ENCODE measurements around the gene SLC6A14.

DNA sequence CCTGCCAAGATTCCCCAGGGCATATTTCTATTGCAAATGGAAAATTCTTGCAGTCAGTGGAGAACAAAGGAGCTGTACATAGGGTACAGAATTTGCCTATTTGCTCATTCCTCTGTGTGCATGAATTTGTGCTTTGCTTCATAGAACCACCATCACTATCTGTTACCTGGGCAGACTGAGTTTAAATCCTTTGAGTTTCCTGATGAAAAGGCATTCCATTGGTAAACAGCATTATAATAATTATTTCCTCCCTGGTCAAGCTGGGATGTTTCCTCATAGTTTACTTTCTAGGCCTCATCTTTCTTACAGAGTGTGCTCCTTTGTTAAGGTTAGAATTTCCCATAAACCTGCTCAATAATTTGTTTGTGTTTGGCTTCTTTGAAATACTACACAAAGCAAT lies 809 bp upstream of the SLC6A14 start:
- TF ChIP-seq, protein P1, sequence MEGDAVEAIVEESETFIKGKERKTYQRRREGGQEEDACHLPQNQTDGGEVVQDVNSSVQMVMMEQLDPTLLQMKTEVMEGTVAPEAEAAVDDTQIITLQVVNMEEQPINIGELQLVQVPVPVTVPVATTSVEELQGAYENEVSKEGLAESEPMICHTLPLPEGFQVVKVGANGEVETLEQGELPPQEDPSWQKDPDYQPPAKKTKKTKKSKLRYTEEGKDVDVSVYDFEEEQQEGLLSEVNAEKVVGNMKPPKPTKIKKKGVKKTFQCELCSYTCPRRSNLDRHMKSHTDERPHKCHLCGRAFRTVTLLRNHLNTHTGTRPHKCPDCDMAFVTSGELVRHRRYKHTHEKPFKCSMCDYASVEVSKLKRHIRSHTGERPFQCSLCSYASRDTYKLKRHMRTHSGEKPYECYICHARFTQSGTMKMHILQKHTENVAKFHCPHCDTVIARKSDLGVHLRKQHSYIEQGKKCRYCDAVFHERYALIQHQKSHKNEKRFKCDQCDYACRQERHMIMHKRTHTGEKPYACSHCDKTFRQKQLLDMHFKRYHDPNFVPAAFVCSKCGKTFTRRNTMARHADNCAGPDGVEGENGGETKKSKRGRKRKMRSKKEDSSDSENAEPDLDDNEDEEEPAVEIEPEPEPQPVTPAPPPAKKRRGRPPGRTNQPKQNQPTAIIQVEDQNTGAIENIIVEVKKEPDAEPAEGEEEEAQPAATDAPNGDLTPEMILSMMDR (IDR thresholded peaks at IDR 0.05; ENCODE audit: low read depth, low read length, poor library complexity, severe bottlenecking), result no peak
- no peak for TF ChIP-seq EZH2phosphoT487 (IDR thresholded peaks at IDR 0.05; ENCODE audit: borderline replicate concordance, low read length)
